Transverse colon (tissue), 4 donors: ENCODE measurements around the gene NT5C3B. TPM values are rescaled to one million over a fixed set of nuclear protein-coding genes. Genes with fewer than 3 reads are reported as not detected.

Experiments used
- DNase-seq: peaks from one replicate; pipeline ENCODE4 v3.0.0-alpha.2; 2019
- H3K27ac ChIP-seq, 4 donors: fragments of 200-600 bp; sonication (generic); 2 replicates each; pipeline ENCODE4 v1.5.1; 2016 to 2018; ENCODE audit warnings: inconsistent platforms in 4 of 4
- H3K27me3 ChIP-seq: fragments of 200-600 bp; sonication (generic); 2 replicates; pipeline ENCODE4 v1.5.1; 2017; ENCODE audit warnings: inconsistent platforms
- H3K36me3 ChIP-seq, 4 donors: fragments of 200-600 bp; sonication (generic); 2 replicates each; pipeline ENCODE4 v1.5.1; 2017 to 2019; ENCODE audit warnings: inconsistent platforms in 4 of 4
- H3K4me1 ChIP-seq, 4 donors: fragments of 200-600 bp; sonication (generic); 2 replicates each; pipeline ENCODE4 v1.5.1; 2017 to 2020; ENCODE audit warnings: inconsistent platforms in 4 of 4
- H3K4me3 ChIP-seq, 4 donors: fragments of 200-600 bp; sonication (generic); 1 replicate in 1 of 4; 2 replicates in 3 of 4; pipeline versions ENCODE4 v1.5.1 to v1.6.1; 2017 to 2019; ENCODE audit warnings: inconsistent platforms in 4 of 4
- H3K9me3 ChIP-seq, 2 donors: fragments of 200-600 bp; sonication (generic); 2 replicates each; pipeline ENCODE4 v1.5.1; 2017 to 2019; ENCODE audit warnings: inconsistent platforms in 2 of 2
- EP300 ChIP-seq: sonication (generic); formaldehyde crosslinking; IDR thresholded peaks from one replicate; pipeline ENCODE4 v1.6.1; 2017; ENCODE audit warnings: antibody characterized with exemption, low read depth
- POLR2A ChIP-seq: fragments of 450-650 bp; IDR thresholded peaks from one replicate; pipeline ENCODE4 v1.6.1; 2016; ENCODE audit warnings: antibody characterized with exemption, mild to moderate bottlenecking, moderate library complexity
- POLR2AphosphoS5 ChIP-seq, 3 donors: sonication (generic); formaldehyde crosslinking; IDR thresholded peaks; one replicate each; pipeline ENCODE4 v1.6.1; 2016; ENCODE audit warnings: antibody characterized with exemption in 3 of 3
- WGBS, 2 donors: methylation state at CpG; one replicate each; pipeline ENCODE4 v1.1.5; 2018; ENCODE audit warnings: low coverage in 1 of 2; 5-methylcytosine and 5-hydroxymethylcytosine counted together
- in situ Hi-C, 4 donors: fragments of 200-750 bp; cut with MboI; loops; one replicate each; pipeline versions ENCODE4 v1.15.0 to v1.15.1; 2017; ENCODE audit warnings: low sequenced_read_pairs in 3 of 4, low pct_ligation_motif_present in 1 of 4, low pct_unique_long_range_greater_than_20kb in 1 of 4
- intact Hi-C: fragments of 100-400 bp; cut with DNase I; formaldehyde crosslinking; loops from one replicate; pipeline ENCODE4 v1.15.1; 2023; ENCODE audit warnings: low total_unique reads
- total RNA-seq, 4 donors: library from RNA; depleted of rRNA; stranded (reverse); fragments of >200 nt; gene quantifications; one replicate each; pipeline ENCODE4 v1.1.0, GENCODE V29; 2016
- TF ChIP-seq, protein P1 (sequence below), 5 experiments: fragments of 200-600 bp in 3 of 5; fragments of 450-650 bp in 2 of 5; sonication (generic) in 3 of 5; IDR thresholded peaks; 1 replicate in 2 of 5; 2 replicates in 3 of 5; pipeline ENCODE4 v1.5.1; 2016 to 2017; ENCODE audit warnings: antibody characterized with exemption in 5 of 5, inconsistent platforms in 3 of 5, mild to moderate bottlenecking in 2 of 5, moderate library complexity in 1 of 5

The NT5C3B gene
- total RNA-seq, 4 donors from 2014 or later: 10.0 to 30.8 (median 24.6) TPM

- TF ChIP-seq, protein P1, sequence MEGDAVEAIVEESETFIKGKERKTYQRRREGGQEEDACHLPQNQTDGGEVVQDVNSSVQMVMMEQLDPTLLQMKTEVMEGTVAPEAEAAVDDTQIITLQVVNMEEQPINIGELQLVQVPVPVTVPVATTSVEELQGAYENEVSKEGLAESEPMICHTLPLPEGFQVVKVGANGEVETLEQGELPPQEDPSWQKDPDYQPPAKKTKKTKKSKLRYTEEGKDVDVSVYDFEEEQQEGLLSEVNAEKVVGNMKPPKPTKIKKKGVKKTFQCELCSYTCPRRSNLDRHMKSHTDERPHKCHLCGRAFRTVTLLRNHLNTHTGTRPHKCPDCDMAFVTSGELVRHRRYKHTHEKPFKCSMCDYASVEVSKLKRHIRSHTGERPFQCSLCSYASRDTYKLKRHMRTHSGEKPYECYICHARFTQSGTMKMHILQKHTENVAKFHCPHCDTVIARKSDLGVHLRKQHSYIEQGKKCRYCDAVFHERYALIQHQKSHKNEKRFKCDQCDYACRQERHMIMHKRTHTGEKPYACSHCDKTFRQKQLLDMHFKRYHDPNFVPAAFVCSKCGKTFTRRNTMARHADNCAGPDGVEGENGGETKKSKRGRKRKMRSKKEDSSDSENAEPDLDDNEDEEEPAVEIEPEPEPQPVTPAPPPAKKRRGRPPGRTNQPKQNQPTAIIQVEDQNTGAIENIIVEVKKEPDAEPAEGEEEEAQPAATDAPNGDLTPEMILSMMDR (IDR thresholded peaks at IDR 0.05): no peak
- TF ChIP-seq EP300: no peak
- TF ChIP-seq POLR2A: no peak
- TF ChIP-seq POLR2AphosphoS5 (IDR thresholded peaks at IDR 0.05): no peak
- 57 to 72% methylated on average over 1 to 12 of the region's 12 CpGs for WGBS, 2 donors
- no peaks in the 10 kb centered on the region for H3K36me3 ChIP-seq
- no peak for DNase-seq
- no peaks in the 10 kb centered on the region for H3K4me1 ChIP-seq
- H3K27ac ChIP-seq: no peak overlapping the region
- intact Hi-C loops: no loop called here
- H3K9me3 ChIP-seq: no peaks in the 10 kb centered on the region
- H3K4me3 ChIP-seq: no peak overlapping the region
- in situ Hi-C loops: no loop called here
- no peaks in the 10 kb centered on the region for H3K27me3 ChIP-seq
Observed at GRCh38 chr17:41822216-41823140, 13.6 kb downstream of the NT5C3B start.

- in situ Hi-C loops (no loop called here), intact Hi-C loops (no loop called here)
- H3K9me3 ChIP-seq: no peaks in the 10 kb centered on the region
- H3K27ac ChIP-seq: no peak overlapping the region
- no peaks in the 10 kb centered on the region for H3K36me3 ChIP-seq
- TF ChIP-seq POLR2A (no peak), POLR2AphosphoS5 (IDR thresholded peaks at IDR 0.05) (no peak), EP300 (no peak)
- TF ChIP-seq, protein P1 (IDR thresholded peaks at IDR 0.05): no peak
- no peak for DNase-seq
- H3K27me3 ChIP-seq: no peaks in the 10 kb centered on the region
- H3K4me1 ChIP-seq: no peaks in the 10 kb centered on the region
- WGBS, 2 donors: 77 to 81% methylated on average over 7 to 14 of the region's 14 CpGs
- H3K4me3 ChIP-seq: no peak overlapping the region
Observed at GRCh38 chr17:41821776-41822175, 14.3 kb downstream of the NT5C3B start.

- Histone ChIP-seq H3K27ac (no peak overlapping the region), H3K4me1 (peaks cover 0 to 7% (median 4%) of the 10 kb centered on the region in 4 donors), H3K27me3 (no peaks in the 10 kb centered on the region), H3K36me3 (no peaks in the 10 kb centered on the region), H3K4me3 (no peak overlapping the region), H3K9me3 (no peaks in the 10 kb centered on the region)
- WGBS, 2 donors: 95% methylated on average over 19 of the region's 20 CpGs; no CpG with 5 or more reads in 1 of the 2 donors
- intact Hi-C loops (no loop called here), in situ Hi-C loops (no loop called here)
- DNase-seq: no peak
- TF ChIP-seq POLR2AphosphoS5 (IDR thresholded peaks at IDR 0.05): no peak
- TF ChIP-seq EP300: no peak
- no peak for TF ChIP-seq POLR2A
- TF ChIP-seq, protein P1 (IDR thresholded peaks at IDR 0.05): no peak
Observed at GRCh38 chr17:41818024-41818423, 18.0 kb downstream of the NT5C3B start.

DNA sequence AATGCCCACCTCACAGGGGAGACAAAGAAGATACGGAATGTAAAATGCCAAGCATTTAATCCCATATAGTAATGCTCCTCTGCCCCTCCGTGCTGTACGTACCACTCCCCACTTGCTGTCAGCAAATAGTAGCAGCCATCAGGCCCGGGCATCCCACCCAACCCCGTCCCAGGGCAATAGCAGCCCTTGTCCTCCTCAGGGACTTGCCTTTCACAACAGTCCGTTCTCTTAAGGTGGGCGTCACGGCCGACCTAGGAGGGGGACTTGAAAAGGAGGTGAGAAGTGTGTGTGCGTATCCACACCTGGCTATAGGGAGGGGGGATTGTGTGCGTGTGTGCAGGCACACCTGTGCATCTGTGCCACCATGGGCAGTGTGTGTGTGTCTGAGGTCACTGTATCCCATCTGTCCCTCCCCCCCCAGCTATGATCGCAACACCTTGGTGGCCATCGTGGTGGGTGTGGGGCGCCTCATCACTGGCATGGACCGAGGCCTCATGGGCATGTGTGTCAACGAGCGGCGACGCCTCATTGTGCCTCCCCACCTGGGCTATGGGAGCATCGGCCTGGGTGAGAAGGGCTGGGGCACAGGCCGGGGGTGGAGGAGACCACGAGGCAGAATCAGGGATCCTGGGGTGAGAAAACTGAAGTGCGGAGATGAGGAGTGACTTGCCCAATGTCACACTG lies 19.3 kb downstream of the NT5C3B start:
- in situ Hi-C loops: no loop called here
- no peak for DNase-seq
- no peaks in the 10 kb centered on the region for H3K27me3 ChIP-seq
- H3K4me1 ChIP-seq: peaks cover 0 to 18% (median 10%) of the 10 kb centered on the region in 4 donors
- intact Hi-C loops: no loop called here
- WGBS, 2 donors: 60 to 91% methylated on average over 1 to 23 of the region's 23 CpGs
- no peaks in the 10 kb centered on the region for H3K36me3 ChIP-seq
- no peak overlapping the region for H3K27ac ChIP-seq
- H3K9me3 ChIP-seq: no peaks in the 10 kb centered on the region
- no peak for TF ChIP-seq POLR2A
- TF ChIP-seq POLR2AphosphoS5 (IDR thresholded peaks at IDR 0.05): no peak
- TF ChIP-seq EP300: no peak
- TF ChIP-seq, protein P1 (IDR thresholded peaks at IDR 0.05): no peak
- no peak overlapping the region for H3K4me3 ChIP-seq
